Stomach (tissue), 4 donors: ENCODE results near the gene PPM1E.

ENCODE experiments used
- EP300 ChIP-seq: sonication (generic); formaldehyde crosslinking; IDR thresholded peaks from one replicate; pipeline ENCODE4 v1.6.1; 2017; ENCODE audit warnings: antibody characterized with exemption
- TF ChIP-seq, protein P1 (sequence below), 7 experiments: fragments of 450-650 bp in 4 of 7; fragments of 200-600 bp in 3 of 7; sonication (generic) in 3 of 7; IDR thresholded peaks; one replicate each; pipeline ENCODE4 v1.5.1; 2016 to 2019; ENCODE audit warnings: antibody characterized with exemption in 7 of 7, control low read depth in 2 of 7, mild to moderate bottlenecking in 1 of 7

DNA sequence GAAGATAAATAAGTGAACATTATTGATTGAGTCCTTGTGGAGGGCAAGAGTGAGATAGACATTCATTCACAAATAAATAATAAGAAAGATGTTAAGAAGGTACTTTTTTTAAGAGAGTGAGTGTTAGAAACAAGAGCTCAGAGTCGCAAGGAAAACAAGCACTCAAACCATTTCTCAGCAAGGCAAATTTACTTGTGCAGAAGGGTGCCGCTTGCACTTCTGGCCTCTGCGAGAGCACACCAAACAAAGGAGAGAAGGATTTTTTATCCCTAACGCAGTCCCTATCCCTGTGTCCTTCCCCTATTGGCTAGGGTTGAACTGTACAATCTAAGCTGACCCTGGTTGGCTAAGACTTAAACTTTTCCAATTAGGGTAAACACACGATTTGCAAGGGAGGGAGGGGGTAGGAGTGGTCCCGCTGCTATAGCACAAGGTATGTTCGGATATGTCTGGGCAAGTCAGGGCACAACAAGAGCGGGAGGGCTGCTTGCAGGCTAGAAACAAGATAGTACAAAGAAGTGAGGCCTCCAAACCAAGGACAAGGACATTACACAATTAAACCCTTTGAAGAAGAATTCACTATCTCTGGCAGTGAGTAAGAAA is 156.2 kb downstream of the PPM1E start:
- no peak for TF ChIP-seq EP300
- TF ChIP-seq, protein P1, sequence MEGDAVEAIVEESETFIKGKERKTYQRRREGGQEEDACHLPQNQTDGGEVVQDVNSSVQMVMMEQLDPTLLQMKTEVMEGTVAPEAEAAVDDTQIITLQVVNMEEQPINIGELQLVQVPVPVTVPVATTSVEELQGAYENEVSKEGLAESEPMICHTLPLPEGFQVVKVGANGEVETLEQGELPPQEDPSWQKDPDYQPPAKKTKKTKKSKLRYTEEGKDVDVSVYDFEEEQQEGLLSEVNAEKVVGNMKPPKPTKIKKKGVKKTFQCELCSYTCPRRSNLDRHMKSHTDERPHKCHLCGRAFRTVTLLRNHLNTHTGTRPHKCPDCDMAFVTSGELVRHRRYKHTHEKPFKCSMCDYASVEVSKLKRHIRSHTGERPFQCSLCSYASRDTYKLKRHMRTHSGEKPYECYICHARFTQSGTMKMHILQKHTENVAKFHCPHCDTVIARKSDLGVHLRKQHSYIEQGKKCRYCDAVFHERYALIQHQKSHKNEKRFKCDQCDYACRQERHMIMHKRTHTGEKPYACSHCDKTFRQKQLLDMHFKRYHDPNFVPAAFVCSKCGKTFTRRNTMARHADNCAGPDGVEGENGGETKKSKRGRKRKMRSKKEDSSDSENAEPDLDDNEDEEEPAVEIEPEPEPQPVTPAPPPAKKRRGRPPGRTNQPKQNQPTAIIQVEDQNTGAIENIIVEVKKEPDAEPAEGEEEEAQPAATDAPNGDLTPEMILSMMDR (IDR thresholded peaks at IDR 0.05): no peak
